ENCODE measurements around the gene QARS1.

DNA sequence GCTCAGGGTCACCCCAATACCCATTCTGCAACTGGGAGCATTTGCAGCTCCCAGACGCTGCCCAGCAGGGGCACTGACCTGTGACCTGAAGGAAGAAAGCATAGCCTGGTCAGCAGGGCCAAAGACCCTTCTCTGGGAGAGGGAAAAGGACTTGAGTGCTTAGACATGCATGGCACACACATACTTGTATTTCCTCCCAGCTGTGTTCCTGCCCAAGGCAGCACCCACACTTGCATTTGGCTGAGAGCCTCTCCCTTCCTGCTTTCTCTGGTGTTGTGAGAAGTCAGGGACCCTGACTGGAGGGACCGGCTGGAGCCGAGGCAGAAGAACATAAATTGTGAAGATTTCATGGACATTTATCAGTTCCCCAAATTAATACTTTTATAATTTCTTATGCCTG lies 35.5 kb upstream of the QARS1 start:
- TF ChIP-seq, protein P1, sequence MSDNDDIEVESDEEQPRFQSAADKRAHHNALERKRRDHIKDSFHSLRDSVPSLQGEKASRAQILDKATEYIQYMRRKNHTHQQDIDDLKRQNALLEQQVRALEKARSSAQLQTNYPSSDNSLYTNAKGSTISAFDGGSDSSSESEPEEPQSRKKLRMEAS (IDR thresholded peaks at IDR 0.05) = no peak
- no peak for TF ChIP-seq SIX5 (IDR thresholded peaks at IDR 0.05; ENCODE audit: low read depth, low read length)
- no peak for TF ChIP-seq FOSL1 (IDR thresholded peaks at IDR 0.05; ENCODE audit: insufficient read depth, low read depth, low read length)
- no peak for TF ChIP-seq CHD1 (IDR thresholded peaks at IDR 0.05; ENCODE audit: low read depth, low read length)
- TF ChIP-seq, protein P2, sequence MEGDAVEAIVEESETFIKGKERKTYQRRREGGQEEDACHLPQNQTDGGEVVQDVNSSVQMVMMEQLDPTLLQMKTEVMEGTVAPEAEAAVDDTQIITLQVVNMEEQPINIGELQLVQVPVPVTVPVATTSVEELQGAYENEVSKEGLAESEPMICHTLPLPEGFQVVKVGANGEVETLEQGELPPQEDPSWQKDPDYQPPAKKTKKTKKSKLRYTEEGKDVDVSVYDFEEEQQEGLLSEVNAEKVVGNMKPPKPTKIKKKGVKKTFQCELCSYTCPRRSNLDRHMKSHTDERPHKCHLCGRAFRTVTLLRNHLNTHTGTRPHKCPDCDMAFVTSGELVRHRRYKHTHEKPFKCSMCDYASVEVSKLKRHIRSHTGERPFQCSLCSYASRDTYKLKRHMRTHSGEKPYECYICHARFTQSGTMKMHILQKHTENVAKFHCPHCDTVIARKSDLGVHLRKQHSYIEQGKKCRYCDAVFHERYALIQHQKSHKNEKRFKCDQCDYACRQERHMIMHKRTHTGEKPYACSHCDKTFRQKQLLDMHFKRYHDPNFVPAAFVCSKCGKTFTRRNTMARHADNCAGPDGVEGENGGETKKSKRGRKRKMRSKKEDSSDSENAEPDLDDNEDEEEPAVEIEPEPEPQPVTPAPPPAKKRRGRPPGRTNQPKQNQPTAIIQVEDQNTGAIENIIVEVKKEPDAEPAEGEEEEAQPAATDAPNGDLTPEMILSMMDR (IDR thresholded peaks at IDR 0.05; ENCODE audit: control extremely low read depth in 1 of 3, insufficient read depth in 1 of 3, low read depth in 1 of 3, low read length in 3 of 3) = no peak
- TF ChIP-seq TAF1 (IDR thresholded peaks at IDR 0.05; ENCODE audit: low read depth, low read length) = no peak
- TF ChIP-seq POLR2A (IDR thresholded peaks at IDR 0.05; ENCODE audit: control extremely low read depth in 1 of 2, low read depth in 2 of 2, low read length in 2 of 2) = no peak

Measured in H1 (cell line).